Neural cell (in vitro differentiated cells): ENCODE measurements around the gene EPHB4. TPM values are rescaled to one million over a fixed set of nuclear protein-coding genes. Genes with fewer than 3 reads are reported as not detected.

Experiments
- H2AFZ ChIP-seq: fragments of 200-600, 300-800 bp; sonication (generic), shearing (Covaris generic); 2 replicates; pipeline ENCODE4 v1.6.0; 2014; ENCODE audit warnings: low read depth, mild to moderate bottlenecking, antibody characterized with exemption, low read length, moderate library complexity
- H3F3A ChIP-seq: fragments of 200-600 bp; shearing (Covaris generic); 2 replicates; pipeline ENCODE4 v1.6.1; 2016; ENCODE audit warnings: mild to moderate bottlenecking, moderate library complexity, mixed read lengths, antibody characterized with exemption, low read length; ENCODE audit not compliant: insufficient read depth, poor library complexity, severe bottlenecking
- H3K27ac ChIP-seq: fragments of 200-600, 300-800 bp; sonication (generic), shearing (Covaris generic); 2 replicates; pipeline ENCODE4 v1.5.1; 2014; ENCODE audit warnings: mild to moderate bottlenecking, low read length, moderate library complexity
- H3K27me3 ChIP-seq: fragments of 300-800, 200-600 bp; sonication (generic), shearing (Covaris generic); 2 replicates; pipeline ENCODE4 v1.6.0; 2014; ENCODE audit warnings: mild to moderate bottlenecking, low read depth, low read length, moderate library complexity; ENCODE audit not compliant: insufficient read depth
- H3K36me3 ChIP-seq: fragments of 300-800, 200-600 bp; sonication (generic), shearing (Covaris generic); 2 replicates; pipeline ENCODE4 v1.5.1; 2014; ENCODE audit warnings: mild to moderate bottlenecking, antibody characterized with exemption, low read length, moderate library complexity; ENCODE audit not compliant: insufficient read depth
- H3K4me2 ChIP-seq: fragments of 300-800, 200-600 bp; sonication (generic), shearing (Covaris generic); 2 replicates; pipeline ENCODE4 v1.6.0; 2014; ENCODE audit warnings: mild to moderate bottlenecking, low read length
- H3K4me3 ChIP-seq: fragments of 300-800, 200-600 bp; sonication (generic), shearing (Covaris generic); 2 replicates; pipeline ENCODE4 v1.5.1; 2014; ENCODE audit warnings: mild to moderate bottlenecking, low read length, moderate library complexity
- H3K79me2 ChIP-seq: fragments of 200-600 bp; shearing (Covaris generic); replicated peaks from 2 replicates; pipeline ENCODE4 v1.6.0; 2014; ENCODE audit warnings: mild to moderate bottlenecking, low read length, moderate library complexity; ENCODE audit not compliant: insufficient read depth
- H3K9ac ChIP-seq: fragments of 300-800, 200-600 bp; sonication (generic), shearing (Covaris generic); 2 replicates; pipeline ENCODE4 v1.6.1; 2016; ENCODE audit warnings: mild to moderate bottlenecking, low read length, mixed read lengths
- H3K9me2 ChIP-seq: fragments of 200-600 bp; shearing (Covaris generic); 2 replicates; pipeline ENCODE4 v1.6.1; 2016; ENCODE audit warnings: mild to moderate bottlenecking, low read length, mixed read lengths; ENCODE audit not compliant: insufficient read depth
- H3K9me3 ChIP-seq: fragments of 200-600, 300-800 bp; sonication (generic), shearing (Covaris generic); 2 replicates; pipeline ENCODE4 v1.6.1; 2016; ENCODE audit warnings: mild to moderate bottlenecking, mixed run types, low read length, moderate library complexity, mixed read lengths
- H4K20me1 ChIP-seq: fragments of 200-600 bp; shearing (Covaris generic); 2 replicates; pipeline ENCODE4 v1.6.1; 2016; ENCODE audit warnings: mild to moderate bottlenecking, mixed run types; ENCODE audit not compliant: insufficient read depth
- EP300 ChIP-seq: fragments of 450-650 bp; conservative IDR thresholded peaks from 2 replicates; pipeline ENCODE4 v1.6.1; 2014; ENCODE audit warnings: antibody characterized with exemption, mild to moderate bottlenecking, moderate library complexity; ENCODE audit not compliant: poor library complexity, severe bottlenecking
- EZH2 ChIP-seq: fragments of 200-600, 300-800 bp; shearing (Covaris generic), sonication (generic); IDR thresholded peaks from 2 replicates; pipeline ENCODE4 v1.6.1; 2014; ENCODE audit warnings: antibody characterized with exemption, low read length, borderline replicate concordance, mild to moderate bottlenecking; ENCODE audit not compliant: insufficient read depth, poor library complexity, severe bottlenecking
- MXI1 ChIP-seq: fragments of 450-650 bp; conservative IDR thresholded peaks from 2 replicates; pipeline ENCODE4 v1.6.1; 2014; ENCODE audit warnings: antibody characterized with exemption, mild to moderate bottlenecking; ENCODE audit not compliant: poor library complexity, severe bottlenecking
- POLR2AphosphoS5 ChIP-seq: IDR thresholded peaks from 2 replicates; pipeline ENCODE4 v1.6.1; 2012
- RAD21 ChIP-seq: fragments of 450-650 bp; conservative IDR thresholded peaks from 2 replicates; pipeline ENCODE4 v1.6.1; 2014; ENCODE audit warnings: antibody characterized with exemption, mild to moderate bottlenecking, moderate library complexity
- SMC3 ChIP-seq: fragments of 450-650 bp; conservative IDR thresholded peaks from 2 replicates; pipeline ENCODE4 v1.6.1; 2014; ENCODE audit warnings: antibody characterized with exemption, mild to moderate bottlenecking, moderate library complexity; ENCODE audit not compliant: poor library complexity
- TAF1 ChIP-seq: IDR thresholded peaks from 2 replicates; pipeline ENCODE4 v1.6.1; 2012; ENCODE audit warnings: low read depth
- polyA plus RNA-seq: library from polyadenylated mRNA; depleted of rRNA; stranded (reverse); fragments of >200 nt; gene quantifications from 2 replicates; pipeline ENCODE4 v1.2.3, GENCODE V29; 2014
- TF ChIP-seq, protein P1 (sequence below): fragments of 450-650 bp; IDR thresholded peaks from 2 replicates; pipeline ENCODE4 v1.5.1; 2014; ENCODE audit warnings: antibody characterized with exemption, mild to moderate bottlenecking, moderate library complexity; ENCODE audit not compliant: poor library complexity, severe bottlenecking
- TF ChIP-seq, protein P2 (sequence below): IDR thresholded peaks from 2 replicates; pipeline ENCODE4 v1.6.1; 2012; ENCODE audit warnings: borderline replicate concordance

Gene EPHB4
- polyA plus RNA-seq, 1 donor from 2014 or later: 0.92 TPM

DNA sequence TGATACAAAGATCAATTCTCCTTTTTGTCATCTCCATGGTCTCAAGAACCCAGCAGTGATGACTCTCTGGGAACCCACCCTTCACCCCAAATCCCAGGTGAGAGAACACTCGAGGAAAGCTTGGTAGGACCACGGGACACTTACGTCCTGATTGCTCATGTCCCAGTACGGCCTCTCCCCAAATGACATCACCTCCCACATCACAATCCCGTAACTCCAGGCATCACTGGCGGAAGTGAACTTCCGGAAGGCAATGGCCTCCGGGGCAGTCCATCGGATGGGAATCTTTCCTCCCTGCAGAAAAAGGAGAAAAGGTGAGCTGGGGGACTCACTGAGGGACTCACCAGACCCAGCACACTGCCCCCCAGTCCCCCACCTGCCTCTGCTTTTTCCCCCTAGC, 21.0 kb downstream of the EPHB4 start:
- Histone ChIP-seq H3K4me3 (no peak overlapping the region), H3K36me3 (no peaks in the 10 kb centered on the region), H3F3A (no peaks in the 10 kb centered on the region), H3K9ac (no peak overlapping the region), H3K9me3 (no peaks in the 10 kb centered on the region), H3K79me2 (no peaks in the 10 kb centered on the region), H3K27me3 (no peaks in the 10 kb centered on the region), H3K4me2 (no peak overlapping the region), H3K9me2 (no peaks in the 10 kb centered on the region), H4K20me1 (no peaks in the 10 kb centered on the region), H2AFZ (no peak overlapping the region), H3K27ac (no peak overlapping the region)
- TF ChIP-seq, protein P1, sequence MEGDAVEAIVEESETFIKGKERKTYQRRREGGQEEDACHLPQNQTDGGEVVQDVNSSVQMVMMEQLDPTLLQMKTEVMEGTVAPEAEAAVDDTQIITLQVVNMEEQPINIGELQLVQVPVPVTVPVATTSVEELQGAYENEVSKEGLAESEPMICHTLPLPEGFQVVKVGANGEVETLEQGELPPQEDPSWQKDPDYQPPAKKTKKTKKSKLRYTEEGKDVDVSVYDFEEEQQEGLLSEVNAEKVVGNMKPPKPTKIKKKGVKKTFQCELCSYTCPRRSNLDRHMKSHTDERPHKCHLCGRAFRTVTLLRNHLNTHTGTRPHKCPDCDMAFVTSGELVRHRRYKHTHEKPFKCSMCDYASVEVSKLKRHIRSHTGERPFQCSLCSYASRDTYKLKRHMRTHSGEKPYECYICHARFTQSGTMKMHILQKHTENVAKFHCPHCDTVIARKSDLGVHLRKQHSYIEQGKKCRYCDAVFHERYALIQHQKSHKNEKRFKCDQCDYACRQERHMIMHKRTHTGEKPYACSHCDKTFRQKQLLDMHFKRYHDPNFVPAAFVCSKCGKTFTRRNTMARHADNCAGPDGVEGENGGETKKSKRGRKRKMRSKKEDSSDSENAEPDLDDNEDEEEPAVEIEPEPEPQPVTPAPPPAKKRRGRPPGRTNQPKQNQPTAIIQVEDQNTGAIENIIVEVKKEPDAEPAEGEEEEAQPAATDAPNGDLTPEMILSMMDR: no peak
- TF ChIP-seq, protein P2, sequence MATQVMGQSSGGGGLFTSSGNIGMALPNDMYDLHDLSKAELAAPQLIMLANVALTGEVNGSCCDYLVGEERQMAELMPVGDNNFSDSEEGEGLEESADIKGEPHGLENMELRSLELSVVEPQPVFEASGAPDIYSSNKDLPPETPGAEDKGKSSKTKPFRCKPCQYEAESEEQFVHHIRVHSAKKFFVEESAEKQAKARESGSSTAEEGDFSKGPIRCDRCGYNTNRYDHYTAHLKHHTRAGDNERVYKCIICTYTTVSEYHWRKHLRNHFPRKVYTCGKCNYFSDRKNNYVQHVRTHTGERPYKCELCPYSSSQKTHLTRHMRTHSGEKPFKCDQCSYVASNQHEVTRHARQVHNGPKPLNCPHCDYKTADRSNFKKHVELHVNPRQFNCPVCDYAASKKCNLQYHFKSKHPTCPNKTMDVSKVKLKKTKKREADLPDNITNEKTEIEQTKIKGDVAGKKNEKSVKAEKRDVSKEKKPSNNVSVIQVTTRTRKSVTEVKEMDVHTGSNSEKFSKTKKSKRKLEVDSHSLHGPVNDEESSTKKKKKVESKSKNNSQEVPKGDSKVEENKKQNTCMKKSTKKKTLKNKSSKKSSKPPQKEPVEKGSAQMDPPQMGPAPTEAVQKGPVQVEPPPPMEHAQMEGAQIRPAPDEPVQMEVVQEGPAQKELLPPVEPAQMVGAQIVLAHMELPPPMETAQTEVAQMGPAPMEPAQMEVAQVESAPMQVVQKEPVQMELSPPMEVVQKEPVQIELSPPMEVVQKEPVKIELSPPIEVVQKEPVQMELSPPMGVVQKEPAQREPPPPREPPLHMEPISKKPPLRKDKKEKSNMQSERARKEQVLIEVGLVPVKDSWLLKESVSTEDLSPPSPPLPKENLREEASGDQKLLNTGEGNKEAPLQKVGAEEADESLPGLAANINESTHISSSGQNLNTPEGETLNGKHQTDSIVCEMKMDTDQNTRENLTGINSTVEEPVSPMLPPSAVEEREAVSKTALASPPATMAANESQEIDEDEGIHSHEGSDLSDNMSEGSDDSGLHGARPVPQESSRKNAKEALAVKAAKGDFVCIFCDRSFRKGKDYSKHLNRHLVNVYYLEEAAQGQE: no peak
- TF ChIP-seq MXI1 (no peak), EP300 (no peak)

DNA sequence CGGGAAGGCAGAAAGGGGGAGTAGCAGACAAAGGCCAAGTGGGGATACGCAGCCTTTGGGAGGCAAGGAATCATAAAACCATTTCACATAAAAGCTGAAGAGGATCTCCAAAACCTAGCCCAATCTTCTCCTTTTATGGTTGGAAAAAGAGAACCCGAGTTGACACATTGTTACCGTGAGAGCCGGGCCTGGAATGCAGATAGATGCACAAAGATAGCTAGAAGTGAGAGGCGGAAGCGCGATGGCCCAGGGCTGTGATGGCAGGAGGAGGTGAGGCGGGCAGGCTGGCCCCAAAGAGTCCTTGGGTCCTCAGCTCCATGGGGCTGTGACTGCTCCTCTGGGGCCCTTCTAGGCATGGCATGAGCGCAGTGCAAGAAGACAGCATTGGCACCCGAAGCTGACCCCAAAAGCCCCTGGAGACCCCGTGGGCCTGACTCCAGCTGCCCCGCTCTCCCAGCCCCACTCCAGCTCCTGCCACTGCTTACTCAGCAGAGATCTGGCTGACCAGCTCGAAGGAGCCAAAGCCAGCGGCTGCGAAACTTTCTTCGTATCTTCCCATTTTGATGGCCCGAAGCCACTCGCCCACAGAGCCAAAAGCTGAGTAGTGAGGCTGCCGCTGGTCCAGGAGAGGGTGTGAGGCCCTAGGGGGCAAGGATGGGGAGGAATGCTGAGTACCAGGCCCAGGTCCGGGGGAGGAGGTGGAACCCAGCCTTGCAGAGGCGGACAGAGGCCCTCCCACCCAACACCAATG, 22.5 kb downstream of the EPHB4 start:
- no peaks in the 10 kb centered on the region for H3K79me2 ChIP-seq
- H3K4me3 ChIP-seq: no peak overlapping the region
- H3K27ac ChIP-seq: no peak overlapping the region
- no peaks in the 10 kb centered on the region for H4K20me1 ChIP-seq
- no peaks in the 10 kb centered on the region for H3K9me3 ChIP-seq
- H3K9ac ChIP-seq: no peak overlapping the region
- H3K4me2 ChIP-seq: no peak overlapping the region
- TF ChIP-seq, protein P1: no peak
- TF ChIP-seq, protein P2: no peak
- TF ChIP-seq EZH2 (no peak), RAD21 (no peak), POLR2AphosphoS5 (no peak), MXI1 (no peak), SMC3 (no peak), TAF1 (no peak), EP300 (no peak)
- H3K36me3 ChIP-seq: no peaks in the 10 kb centered on the region
- no peaks in the 10 kb centered on the region for H3F3A ChIP-seq
- no peaks in the 10 kb centered on the region for H3K9me2 ChIP-seq
- no peaks in the 10 kb centered on the region for H3K27me3 ChIP-seq
- H2AFZ ChIP-seq: no peak overlapping the region
